ENCODE measurements around the gene SLC29A2.

SLC29A2 gene

GRCh38 chr11:66327171-66328030 is 44.2 kb downstream of the SLC29A2 start:
- Histone ChIP-seq H3K27me3 (replicated peaks; ENCODE audit: insufficient read depth, low read length) (peaks cover 35% of the 10 kb centered on the region), H3K9ac (ENCODE audit: low read length) (no peak overlapping the region), H3K27ac (ENCODE audit: low read length) (no peak overlapping the region), H3K36me3 (replicated peaks; ENCODE audit: insufficient read depth, low read length) (no peaks in the 10 kb centered on the region), H3K79me2 (ENCODE audit: low read length) (no peaks in the 10 kb centered on the region), H2AFZ (ENCODE audit: low read length) (no peak overlapping the region), H3K4me3 (ENCODE audit: low read length) (no peak overlapping the region), H3K4me2 (ENCODE audit: low read depth, low read length) (no peak overlapping the region), H3K9me3 (replicated peaks; ENCODE audit: insufficient read depth, low read length) (no peaks in the 10 kb centered on the region), H3F3A (ENCODE audit: insufficient read depth, low read length) (no peaks in the 10 kb centered on the region), H3K4me1 (ENCODE audit: low read length) (no peaks in the 10 kb centered on the region), H4K20me1 (ENCODE audit: insufficient read depth, low read length) (no peaks in the 10 kb centered on the region), H3K9me2 (replicated peaks; ENCODE audit: insufficient read depth, low read length) (no peaks in the 10 kb centered on the region)
- no peak for DNase-seq
- TF ChIP-seq CTCF (IDR thresholded peaks at IDR 0.05; ENCODE audit: low read length) (no peak), EZH2 (optimal IDR thresholded peaks at IDR 0.05; ENCODE audit: low read depth, low read length) (no peak), EZH2phosphoT487 (IDR thresholded peaks at IDR 0.05; ENCODE audit: low read length) (no peak)

GRCh38 chr11:66326261-66327111 is 45.1 kb downstream of the SLC29A2 start:
- H4K20me1 ChIP-seq (ENCODE audit: insufficient read depth, low read length): no peaks in the 10 kb centered on the region
- no peaks in the 10 kb centered on the region for H3K9me2 ChIP-seq (replicated peaks; ENCODE audit: insufficient read depth, low read length)
- H3K4me3 ChIP-seq (ENCODE audit: low read length): no peak overlapping the region
- no peaks in the 10 kb centered on the region for H3K9me3 ChIP-seq (replicated peaks; ENCODE audit: insufficient read depth, low read length)
- H3K9ac ChIP-seq (ENCODE audit: low read length): no peak overlapping the region
- no peaks in the 10 kb centered on the region for H3K4me1 ChIP-seq (ENCODE audit: low read length)
- peaks cover 34% of the 10 kb centered on the region for H3K27me3 ChIP-seq (replicated peaks; ENCODE audit: insufficient read depth, low read length)
- DNase-seq: no peak
- no peaks in the 10 kb centered on the region for H3F3A ChIP-seq (ENCODE audit: insufficient read depth, low read length)
- H3K79me2 ChIP-seq (ENCODE audit: low read length): no peaks in the 10 kb centered on the region
- TF ChIP-seq EZH2phosphoT487 (IDR thresholded peaks at IDR 0.05; ENCODE audit: low read length): no peak
- no peak for TF ChIP-seq EZH2 (optimal IDR thresholded peaks at IDR 0.05; ENCODE audit: low read depth, low read length)
- TF ChIP-seq CTCF (IDR thresholded peaks at IDR 0.05; ENCODE audit: low read length): no peak
- H3K4me2 ChIP-seq (ENCODE audit: low read depth, low read length): no peak overlapping the region
- H3K27ac ChIP-seq (ENCODE audit: low read length): no peak overlapping the region
- no peak overlapping the region for H2AFZ ChIP-seq (ENCODE audit: low read length)
- no peaks in the 10 kb centered on the region for H3K36me3 ChIP-seq (replicated peaks; ENCODE audit: insufficient read depth, low read length)

GRCh38 chr11:66325263-66325671 is 46.3 kb downstream of the SLC29A2 start:
- no peaks in the 10 kb centered on the region for H3F3A ChIP-seq (ENCODE audit: insufficient read depth, low read length)
- H2AFZ ChIP-seq (ENCODE audit: low read length): no peak overlapping the region
- peaks cover 23% of the 10 kb centered on the region for H3K27me3 ChIP-seq (replicated peaks; ENCODE audit: insufficient read depth, low read length)
- H3K4me2 ChIP-seq (ENCODE audit: low read depth, low read length): no peak overlapping the region
- no peak for TF ChIP-seq CTCF (IDR thresholded peaks at IDR 0.05; ENCODE audit: low read length)
- TF ChIP-seq EZH2phosphoT487 (IDR thresholded peaks at IDR 0.05; ENCODE audit: low read length): no peak
- no peaks in the 10 kb centered on the region for H3K9me3 ChIP-seq (replicated peaks; ENCODE audit: insufficient read depth, low read length)
- no peaks in the 10 kb centered on the region for H3K36me3 ChIP-seq (replicated peaks; ENCODE audit: insufficient read depth, low read length)
- no peak overlapping the region for H3K4me3 ChIP-seq (ENCODE audit: low read length)
- H4K20me1 ChIP-seq (ENCODE audit: insufficient read depth, low read length): no peaks in the 10 kb centered on the region
- no peak overlapping the region for H3K27ac ChIP-seq (ENCODE audit: low read length)
- H3K9me2 ChIP-seq (replicated peaks; ENCODE audit: insufficient read depth, low read length): no peaks in the 10 kb centered on the region
- H3K79me2 ChIP-seq (ENCODE audit: low read length): no peaks in the 10 kb centered on the region
- no peak for DNase-seq
- H3K4me1 ChIP-seq (ENCODE audit: low read length): no peaks in the 10 kb centered on the region
- H3K9ac ChIP-seq (ENCODE audit: low read length): no peak overlapping the region
